DMS153 treated with DMSO at 0.1 percent for 48 hours (cell line): ENCODE data around the gene CHD5.

Experiments
- DNase-seq: peaks from one replicate; lab custom pipeline; 2025; ENCODE audit not compliant: unreplicated experiment; lab: John Stamatoyannopoulos, UW

Gene CHD5

DNA sequence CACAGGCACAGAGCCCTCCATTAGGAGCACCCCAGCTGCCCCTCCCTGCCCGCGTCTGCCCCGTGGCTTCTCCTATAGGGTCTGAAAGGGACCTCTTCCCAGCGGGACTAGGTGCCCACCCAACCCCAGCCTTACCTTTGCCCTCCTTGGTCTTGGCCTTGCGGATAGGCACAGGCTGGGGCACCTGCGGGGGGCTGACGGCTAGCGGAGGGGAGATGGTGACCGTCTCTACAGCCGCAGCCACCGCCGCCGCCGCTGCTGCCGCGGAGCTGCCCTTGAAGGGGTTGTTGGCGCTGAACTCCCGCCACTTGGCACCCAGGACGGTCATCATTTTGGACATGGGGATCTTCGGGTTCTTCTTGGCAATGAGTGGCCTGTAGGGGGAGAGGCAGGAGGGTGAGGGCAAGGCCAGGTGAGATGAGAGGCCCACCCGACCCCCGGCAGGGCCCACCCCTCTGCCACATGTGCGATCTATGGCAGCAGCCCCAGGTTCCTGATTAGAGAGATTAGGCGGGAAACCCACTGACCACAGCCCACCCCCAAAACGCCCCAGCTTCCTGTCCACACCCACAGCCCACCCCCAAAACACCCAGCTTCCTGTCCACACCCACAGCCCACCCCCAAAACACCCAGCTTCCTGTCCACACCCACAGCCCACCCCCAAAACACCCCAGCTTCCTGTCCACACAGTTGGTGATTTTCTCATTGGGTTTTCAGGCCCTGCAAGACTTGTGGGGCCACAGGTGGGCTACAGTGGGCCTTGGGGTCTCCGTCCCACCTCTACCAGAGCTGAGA lies 25.4 kb downstream of the CHD5 start:
- DNase-seq = no peak

DNA sequence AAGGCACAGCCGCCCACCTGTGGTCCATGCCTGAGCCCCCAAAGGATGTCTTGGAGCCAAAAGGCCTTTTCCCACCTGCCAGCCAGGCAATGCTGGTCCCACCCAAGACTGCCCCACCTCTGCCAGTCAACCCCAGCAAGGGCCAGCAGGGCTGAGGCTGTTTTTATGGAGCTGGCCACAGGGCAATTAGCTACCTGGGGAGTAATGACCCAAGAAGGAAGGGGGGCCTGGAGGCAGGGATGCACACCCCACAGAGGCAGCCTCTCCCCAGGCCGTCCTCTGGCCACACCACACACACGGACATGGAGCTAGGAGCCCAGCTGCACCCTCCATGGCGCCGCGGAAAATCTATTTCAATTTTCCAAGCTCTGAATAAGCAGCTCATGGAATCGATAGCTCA lies 27.2 kb downstream of the CHD5 start:
- no peak for DNase-seq

DNA sequence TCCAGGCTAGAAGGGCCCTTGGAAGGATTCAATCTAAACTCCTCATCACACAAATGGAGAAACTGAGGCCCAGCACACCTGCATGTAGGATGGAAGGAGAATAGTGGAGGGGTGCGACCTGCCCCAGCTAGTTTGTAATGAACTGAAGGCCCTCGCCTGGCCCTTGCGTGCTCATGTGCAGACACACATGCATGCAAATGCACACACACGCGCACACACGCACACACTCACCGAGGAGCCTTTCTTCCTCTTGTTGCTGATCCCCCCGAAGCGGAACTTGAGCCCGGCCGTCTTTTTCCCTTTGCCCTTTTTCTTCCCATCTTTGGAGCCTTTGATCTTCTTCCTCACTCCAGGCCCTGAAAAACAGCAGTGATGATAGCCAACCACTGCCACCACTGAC lies 27.9 kb downstream of the CHD5 start:
- no peak for DNase-seq

DNA sequence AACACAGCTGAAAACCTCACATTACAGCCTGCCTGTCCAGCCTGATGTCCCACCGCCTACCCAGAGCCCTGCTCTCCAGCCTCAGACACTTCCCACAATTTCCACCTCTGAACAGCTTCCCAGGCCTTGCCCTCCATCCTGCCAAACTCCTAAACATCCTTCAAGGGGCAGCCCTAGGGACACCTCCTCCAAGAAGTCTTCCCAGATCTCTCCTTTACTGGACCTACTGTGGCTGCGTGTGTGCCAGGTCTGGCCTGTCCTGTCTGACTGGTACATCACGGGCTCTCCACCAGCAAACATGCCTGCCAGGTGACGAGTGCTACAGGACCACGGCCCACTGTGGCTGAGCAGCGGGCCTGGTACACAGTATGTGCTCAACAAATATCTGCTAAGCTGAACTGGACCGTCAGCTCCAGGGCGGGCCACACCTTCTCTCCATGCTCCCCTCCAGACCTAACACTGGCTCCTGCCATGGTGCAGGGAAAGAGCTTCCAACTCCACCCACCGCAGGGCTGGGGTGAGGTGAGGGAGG lies 28.8 kb downstream of the CHD5 start:
- DNase-seq = no peak

DNA sequence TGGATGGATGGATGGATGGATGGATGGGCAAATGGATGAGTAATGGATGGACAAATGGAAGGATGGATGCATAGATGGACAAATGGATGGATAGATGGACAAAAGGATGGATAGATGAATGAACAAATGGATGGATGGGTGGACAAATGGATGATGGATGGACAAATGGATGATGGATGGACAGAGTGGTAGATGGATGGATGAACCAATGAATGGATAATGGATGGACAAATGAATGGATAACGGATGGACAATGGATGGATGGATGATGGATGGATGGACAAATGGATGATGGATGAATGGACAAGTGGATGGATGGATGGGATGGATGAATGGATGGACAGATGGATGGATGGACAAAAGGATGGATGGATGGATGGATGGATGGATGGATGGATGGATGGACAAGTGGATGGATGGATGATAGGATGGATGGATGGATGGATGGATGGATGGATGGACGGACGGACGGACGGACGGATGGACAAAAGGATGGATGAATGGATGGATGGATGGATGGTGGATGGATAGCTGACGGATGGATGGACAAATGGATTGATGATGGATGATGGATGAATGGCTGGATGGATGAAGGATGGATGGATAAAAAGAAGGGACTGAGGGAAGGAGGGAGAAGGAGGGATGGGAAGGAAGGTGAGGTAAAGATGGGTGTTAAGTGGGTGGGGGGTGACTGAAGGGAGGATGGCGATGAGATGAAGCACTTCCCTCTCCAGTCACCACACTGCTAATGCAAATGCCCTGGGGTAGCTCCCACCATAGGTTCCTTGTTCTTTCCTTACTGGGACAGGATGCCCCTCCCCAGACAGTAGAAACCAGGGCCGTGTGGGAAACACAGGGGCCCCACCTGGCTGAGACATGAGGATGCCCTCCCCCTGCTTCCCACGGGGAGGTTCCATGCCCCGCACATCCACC lies 29.8 kb downstream of the CHD5 start:
- DNase-seq = no peak

DNA sequence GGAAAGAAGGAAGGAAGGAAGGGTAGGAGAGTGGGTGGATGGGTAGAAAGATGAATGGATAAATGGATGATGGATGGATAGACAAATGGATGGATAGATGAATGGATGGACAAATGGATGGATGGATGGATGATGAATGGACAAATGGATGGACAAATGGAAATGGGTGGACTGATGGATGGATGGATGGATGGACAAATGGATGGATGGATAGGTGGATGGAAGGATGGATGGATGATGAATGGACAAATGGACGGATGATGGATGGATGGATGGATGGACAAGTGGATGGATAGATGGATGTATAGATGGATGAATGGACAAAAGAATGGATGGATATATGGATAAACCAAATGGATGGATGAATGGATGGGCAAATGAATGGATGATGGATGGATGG lies 30.5 kb downstream of the CHD5 start:
- DNase-seq = no peak

DNA sequence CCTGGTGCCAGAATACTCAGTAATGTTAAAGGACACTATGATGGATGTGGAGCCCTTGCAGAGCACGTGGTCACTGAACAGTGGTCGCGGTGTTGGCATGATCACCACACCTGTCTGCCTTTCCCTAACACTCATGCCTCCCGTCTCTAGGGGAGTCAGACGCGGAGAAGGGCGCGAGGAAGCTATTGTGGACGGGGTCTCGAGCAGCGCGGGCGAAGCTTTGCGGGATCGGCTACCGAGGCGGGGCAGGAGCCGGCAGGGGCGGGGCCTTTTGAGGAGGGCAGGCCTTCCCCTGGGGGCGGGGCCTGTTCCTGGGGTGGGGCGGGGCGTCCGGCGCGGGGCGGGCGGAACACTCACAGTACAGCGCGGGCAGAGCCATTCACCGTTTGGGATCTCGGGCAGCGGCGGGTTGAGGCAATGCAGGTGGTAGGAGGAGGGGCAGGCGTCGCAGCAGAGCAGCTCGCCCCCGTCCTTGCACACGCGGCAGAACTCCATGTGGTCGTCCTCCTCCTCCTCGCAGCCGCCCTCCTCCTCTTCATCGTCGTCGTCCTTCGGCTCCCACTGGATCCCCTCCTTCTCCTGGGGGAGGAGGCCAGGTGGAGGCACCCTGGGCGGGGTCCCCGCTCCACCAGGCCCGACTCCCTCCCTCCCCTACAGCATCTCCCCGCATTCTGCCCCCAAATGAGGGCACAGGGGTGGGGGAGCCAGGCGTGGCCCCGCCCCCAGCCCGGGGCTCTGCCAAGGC lies 31.5 kb downstream of the CHD5 start:
- peak; percentile 62 for DNase-seq

DNA sequence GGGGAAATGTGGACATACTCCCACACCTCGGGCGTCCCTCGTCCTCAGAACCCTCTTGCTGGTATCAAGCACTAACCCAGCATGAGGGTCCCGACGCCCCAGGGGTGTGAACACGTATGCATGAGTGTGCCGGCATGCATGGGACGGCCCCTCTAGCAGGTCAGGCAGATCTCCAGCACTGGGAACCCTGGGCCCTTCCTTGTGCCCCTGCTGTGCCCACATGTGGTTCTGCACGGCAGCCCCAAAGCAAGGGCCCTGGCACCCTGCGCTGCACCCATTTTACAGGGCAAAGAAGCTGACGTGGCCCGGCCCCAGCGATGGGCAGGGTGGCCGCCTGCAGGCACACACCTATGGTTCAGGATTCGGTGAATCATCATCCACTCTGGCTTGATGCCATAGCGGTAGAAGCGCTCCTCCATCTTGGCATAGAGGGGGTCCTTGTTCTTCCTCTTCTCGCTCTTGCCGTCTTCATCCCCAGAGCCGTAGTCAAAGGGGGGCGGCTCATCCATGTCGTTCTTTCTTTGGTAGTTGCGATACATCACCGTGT lies 34.2 kb downstream of the CHD5 start:
- DNase-seq = no peak

DNA sequence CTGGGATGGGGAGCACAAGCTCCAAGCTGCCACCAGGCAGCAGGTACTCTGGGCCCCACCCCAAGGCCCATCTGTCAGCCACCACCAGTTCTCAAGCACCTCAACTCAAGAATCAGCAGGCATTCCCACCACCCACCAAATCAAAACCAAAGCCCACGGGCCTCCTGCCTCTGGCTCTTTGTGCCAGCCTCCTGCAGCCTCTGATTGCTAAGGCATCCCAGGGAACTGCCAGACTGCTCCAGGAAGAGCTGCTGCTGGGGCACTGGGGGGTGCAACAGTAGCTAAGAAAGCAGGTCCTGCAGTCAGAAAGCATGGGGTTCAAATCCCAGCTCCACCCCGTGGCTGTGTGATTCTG lies 34.7 kb downstream of the CHD5 start:
- DNase-seq = no peak

DNA sequence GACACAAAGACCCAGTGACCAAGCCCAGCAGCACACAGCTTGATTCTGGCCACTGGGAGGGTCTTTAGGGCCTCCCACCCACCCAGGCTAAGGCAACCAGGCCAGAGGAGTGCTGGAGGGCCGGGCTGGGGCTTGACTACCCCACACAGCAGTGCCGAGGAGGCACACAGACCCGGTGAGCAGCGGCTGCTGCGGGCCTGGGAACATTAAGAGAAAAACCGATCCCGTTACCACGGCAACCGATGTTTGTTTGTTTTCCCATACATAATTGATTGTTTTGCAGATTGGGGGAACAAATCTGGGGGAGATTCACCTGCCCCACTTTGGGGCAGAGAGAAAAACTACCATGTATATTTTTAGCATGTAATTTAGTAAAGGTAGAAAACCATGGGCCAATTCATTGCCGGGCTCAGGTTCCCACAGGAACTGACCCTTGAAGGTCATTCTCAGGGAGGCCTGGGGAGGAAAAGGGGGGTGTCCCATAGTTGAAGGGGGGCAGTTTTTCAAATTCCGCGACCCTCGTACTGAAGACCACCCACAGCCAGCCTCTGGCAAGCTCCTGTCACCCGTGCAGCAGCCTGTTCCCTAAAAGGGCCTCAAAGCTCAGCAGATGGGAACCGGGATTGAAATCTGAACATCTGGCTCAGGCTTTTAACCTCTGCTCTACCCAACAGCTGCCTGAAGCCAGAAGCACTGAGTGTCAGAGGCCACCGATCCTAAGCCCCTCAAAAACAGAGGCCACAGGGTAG lies 35.3 kb downstream of the CHD5 start:
- DNase-seq = no peak

DNA sequence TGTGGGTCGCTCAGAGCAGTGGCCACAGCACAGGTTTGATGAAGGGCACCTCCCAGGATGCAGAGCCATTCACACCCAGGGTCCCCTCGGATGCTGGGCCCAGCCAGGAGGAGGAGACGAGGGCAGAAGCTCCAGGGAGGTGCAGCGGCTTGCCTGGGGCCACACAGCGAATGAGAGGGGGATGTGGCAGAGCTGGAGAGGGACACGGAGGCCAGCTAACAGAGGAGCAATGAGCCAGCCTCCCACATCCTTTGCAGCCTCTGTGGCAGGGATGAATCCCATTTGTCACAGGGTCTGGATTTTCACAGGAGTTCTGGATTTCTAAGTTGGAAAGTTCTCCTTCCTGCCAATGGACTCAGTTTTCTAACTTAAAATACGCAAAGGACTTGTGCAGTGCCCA lies 35.9 kb downstream of the CHD5 start:
- no peak for DNase-seq

DNA sequence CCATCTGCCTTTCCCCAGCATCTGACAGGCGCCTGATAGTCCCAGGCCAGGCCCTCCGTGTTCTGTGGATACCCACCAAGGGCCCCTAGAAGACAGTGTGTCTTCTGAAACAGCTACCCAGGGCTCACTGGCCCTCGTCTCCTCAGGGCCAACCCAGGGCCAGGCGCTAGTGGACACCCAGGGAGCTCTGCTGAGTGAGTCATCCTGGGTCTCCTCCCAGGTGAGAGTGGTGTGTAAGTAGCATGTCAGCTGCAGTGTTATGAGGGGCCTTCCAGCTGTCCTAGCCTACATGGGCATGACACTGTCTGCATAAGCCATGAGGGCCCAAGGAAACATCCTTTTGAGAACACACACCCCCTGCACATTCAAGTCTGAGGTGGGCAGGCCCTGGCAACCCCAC lies 36.7 kb downstream of the CHD5 start:
- no peak for DNase-seq

DNA sequence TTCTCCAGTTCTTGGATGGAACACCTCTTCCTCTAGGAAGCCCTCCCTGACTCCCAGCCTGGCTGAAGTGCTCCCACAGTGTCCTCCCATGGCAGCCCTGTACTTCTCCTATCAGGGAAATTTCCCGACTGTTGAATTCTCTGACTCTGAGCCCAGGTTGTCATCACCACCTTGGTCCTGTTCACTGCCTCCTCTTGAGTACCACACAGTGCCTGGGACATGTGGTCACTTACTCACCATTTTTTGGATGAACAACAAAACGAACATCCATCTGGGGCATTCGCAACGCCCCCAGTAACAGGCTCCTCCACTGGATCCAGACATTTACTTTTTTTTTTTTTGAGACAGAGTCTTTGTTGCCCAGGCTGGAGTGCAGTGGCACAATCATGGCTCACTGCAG lies 37.4 kb downstream of the CHD5 start:
- DNase-seq = no peak

DNA sequence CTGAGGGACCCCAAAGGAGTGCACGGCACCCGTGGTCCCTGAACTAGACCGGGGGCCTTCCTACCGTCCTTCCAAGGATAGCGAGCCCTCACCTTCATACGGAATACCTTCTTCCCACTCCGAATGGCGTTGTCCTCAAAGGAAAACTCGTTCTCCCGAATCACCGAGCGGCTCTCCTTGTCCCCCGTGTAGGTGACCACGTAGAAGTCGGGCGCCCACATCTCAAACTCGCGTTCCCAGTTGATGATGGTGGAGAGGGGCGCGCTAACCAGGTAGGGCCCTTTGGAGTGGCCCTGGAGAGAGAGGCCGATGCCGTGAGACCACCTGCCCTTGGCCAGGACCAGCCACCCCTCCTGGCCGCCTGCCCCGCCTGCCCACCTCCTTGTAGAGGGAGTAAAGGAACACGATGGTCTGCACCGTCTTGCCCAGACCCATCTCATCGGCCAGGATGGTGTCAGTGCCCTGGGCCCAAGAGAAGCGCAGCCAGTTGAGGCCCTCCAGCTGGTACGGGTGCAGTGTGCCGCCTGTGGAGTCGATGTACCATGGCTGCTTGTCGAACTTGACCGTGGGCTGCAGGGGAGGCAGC lies 38.0 kb downstream of the CHD5 start:
- DNase-seq = no peak

DNA sequence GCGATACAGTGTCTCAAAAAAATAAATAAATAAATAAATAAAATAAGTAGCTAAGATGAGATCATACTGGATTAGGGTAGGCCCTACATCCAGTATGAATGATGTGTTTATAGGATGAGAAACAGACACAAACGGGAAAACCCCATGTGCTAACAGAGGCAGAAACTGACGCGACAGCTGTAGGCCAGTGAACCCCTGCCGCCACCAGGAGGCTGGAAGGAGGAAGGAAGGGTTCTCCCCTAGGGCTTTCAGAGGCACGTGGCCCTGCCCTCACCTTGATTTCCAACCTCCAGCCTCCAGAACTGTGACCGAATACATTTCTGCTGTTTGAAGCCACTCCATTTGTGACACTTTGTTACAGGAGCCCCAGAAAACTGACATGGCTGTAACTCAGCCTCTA lies 38.5 kb downstream of the CHD5 start:
- DNase-seq = no peak

DNA sequence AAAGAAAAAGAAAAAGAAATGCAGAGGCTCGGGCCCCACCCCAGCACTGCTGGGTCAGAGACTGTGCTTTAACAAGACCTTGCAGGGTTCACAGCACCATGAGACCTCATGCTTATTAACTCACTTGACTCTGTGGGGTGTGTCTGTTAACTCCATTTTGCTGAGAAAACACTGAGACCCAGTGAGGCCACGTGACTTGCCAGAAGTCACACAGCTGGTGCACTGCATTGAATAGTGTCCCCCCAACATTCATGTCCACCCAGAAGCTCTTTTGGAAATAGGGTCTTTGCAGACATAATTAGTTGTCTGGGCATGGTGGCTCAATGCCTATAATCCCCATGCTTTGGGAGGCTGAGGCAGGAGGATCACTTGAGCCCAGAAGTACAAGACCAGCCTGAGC lies 39.7 kb downstream of the CHD5 start:
- DNase-seq = no peak

DNA sequence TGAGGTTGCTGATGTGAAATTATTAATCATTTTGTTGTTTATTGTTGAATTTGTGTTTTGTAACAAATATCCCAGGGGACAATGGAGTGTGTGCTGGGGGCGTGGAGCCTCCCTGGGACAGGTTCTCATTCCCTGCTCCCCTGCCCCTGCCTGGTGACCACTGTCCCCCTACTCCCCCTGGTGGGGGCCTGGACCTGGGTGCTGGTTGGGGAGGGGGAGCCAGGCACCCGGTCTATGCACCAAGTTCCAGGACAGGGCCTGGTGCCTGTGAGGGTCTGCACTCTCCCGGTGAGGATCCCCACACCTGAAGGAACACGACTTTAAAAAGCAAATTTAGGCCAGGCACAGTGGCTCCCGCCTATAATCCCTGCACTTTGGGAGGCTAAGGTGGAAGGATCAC lies 42.4 kb downstream of the CHD5 start:
- DNase-seq = no peak

DNA sequence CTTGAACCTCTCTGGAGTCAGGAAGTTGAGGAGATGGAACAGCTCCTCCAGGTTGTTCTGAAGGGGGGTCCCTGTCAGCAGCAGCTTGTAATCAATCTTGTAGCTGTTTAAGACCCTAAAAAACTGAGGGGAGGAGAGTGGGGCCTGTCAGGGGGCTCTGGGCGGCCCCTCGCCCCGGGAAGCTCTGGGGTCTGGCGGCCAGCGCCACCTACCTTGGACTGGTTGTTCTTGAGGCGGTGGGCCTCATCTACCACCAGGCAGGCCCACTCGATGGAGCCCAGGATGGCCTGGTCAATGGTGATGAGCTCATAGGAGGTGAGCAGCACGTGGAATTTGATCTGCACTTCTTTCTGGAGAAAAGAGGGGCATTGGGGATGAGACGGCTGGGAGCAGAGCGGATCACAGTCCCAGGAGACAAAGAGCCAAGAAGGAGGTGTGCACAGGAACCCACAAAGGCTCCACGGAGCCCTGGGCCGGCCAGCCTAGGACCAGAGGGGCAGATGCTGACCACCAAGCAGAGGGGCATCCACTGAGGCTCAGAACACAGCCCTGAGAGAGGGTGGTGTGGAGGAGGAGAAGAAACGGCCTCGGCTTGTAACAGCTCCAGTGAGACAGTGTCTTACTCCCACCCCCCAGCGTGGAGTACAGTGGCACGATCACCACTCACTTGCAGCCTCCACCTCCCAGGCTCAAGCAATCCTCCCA lies 43.5 kb downstream of the CHD5 start:
- no peak for DNase-seq

DNA sequence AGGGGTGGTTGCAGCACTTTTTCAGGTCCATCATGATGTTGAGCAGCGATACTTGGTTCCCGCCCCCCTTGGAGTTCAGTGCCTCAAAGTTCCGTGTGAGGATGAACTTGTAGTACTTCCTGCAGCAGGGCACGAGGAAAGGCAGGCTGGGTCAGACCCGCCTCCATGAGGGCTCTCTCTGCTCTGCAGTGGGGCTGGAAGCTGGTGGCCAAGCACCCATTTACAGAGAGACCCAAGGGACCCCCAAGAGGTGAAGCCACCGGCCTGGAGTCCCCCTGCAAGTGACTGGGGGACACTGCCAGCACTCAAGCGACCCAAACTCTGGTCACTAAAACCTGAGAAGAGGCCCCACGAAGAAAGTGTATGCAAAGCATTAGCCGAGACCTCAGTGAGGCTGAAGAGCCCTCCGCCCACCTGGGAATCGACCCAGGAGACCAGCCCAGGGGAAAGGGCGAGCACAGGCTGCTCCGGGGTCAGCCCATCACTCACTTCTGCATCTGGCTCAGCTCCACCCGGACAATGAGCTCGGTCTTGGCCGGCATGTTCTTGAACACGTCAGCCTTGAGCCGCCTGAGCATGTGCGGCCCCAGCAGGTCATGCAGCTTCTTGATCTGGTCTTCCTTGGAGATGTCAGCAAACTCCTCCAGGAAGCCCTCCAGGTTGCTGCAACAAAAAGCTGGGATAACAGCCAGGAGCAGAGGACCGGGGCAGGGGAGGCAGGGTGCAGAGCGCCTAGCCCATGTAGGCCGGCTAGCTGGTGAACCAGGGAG lies 45.2 kb downstream of the CHD5 start:
- DNase-seq = no peak
